Measurements from ENCODE around the gene CALN1.

Gene CALN1

GRCh38 chr7:72109566-72109965 lies 302.6 kb downstream of the CALN1 start:
- no peak overlapping the region for H3K4me3 ChIP-seq (ENCODE audit: insufficient read length, low read depth)
- TF ChIP-seq YY1 (IDR thresholded peaks at IDR 0.05; ENCODE audit: insufficient read depth, insufficient read length), result no peak
- no peak for TF ChIP-seq ZNF274 (IDR thresholded peaks at IDR 0.05; ENCODE audit: low read depth, low read length)

GRCh38 chr7:72106405-72106804 lies 305.7 kb downstream of the CALN1 start:
- H3K9ac ChIP-seq (ENCODE audit: insufficient read length, low read depth), result no peak overlapping the region
- H3K27me3 ChIP-seq (ENCODE audit: insufficient read depth, insufficient read length), result no peaks in the 10 kb centered on the region
- no peaks in the 10 kb centered on the region for H3K36me3 ChIP-seq (ENCODE audit: insufficient read depth, insufficient read length, low read length)
- no peak for DNase-seq (ENCODE audit: low read depth, low spot score)
- TF ChIP-seq YY1 (IDR thresholded peaks at IDR 0.05; ENCODE audit: insufficient read depth, insufficient read length) (no peak), ZNF274 (IDR thresholded peaks at IDR 0.05; ENCODE audit: low read depth, low read length) (no peak), SUZ12 (IDR thresholded peaks at IDR 0.05; ENCODE audit: extremely low read depth, insufficient read depth, insufficient read length) (no peak)
- no peak overlapping the region for H3K4me3 ChIP-seq (ENCODE audit: insufficient read length, low read depth)
- 0 out of 2 replicates have a peak, but pooled peaks cover 9% of the 10 kb centered on the region for H3K9me3 ChIP-seq (ENCODE audit: insufficient read depth, low read length)
- no peaks in the 10 kb centered on the region for H3K4me1 ChIP-seq (ENCODE audit: insufficient read depth, insufficient read length)

More at GRCh38 chr7:72109566-72109965, 302.6 kb downstream of the CALN1 start:
- no peaks in the 10 kb centered on the region for H3K36me3 ChIP-seq (ENCODE audit: insufficient read depth, insufficient read length, low read length)
- no peaks in the 10 kb centered on the region for H3K27me3 ChIP-seq (ENCODE audit: insufficient read depth, insufficient read length)
- no peak overlapping the region for H3K9ac ChIP-seq (ENCODE audit: insufficient read length, low read depth)
- 0 out of 2 replicates have a peak, but pooled peaks cover 9% of the 10 kb centered on the region for H3K9me3 ChIP-seq (ENCODE audit: insufficient read depth, low read length)
- H3K4me1 ChIP-seq (ENCODE audit: insufficient read depth, insufficient read length), result no peaks in the 10 kb centered on the region
- no peak for DNase-seq (ENCODE audit: low read depth, low spot score)

- no peak for TF ChIP-seq YY1 (IDR thresholded peaks at IDR 0.05; ENCODE audit: insufficient read depth, insufficient read length)
- no peak for TF ChIP-seq SUZ12 (IDR thresholded peaks at IDR 0.05; ENCODE audit: extremely low read depth, insufficient read depth, insufficient read length)
- no peak for TF ChIP-seq ZNF274 (IDR thresholded peaks at IDR 0.05; ENCODE audit: low read depth, low read length)
- no peak for DNase-seq (ENCODE audit: low read depth, low spot score)
- no peaks in the 10 kb centered on the region for H3K36me3 ChIP-seq (ENCODE audit: insufficient read depth, insufficient read length, low read length)
- H3K4me1 ChIP-seq (ENCODE audit: insufficient read depth, insufficient read length), result no peaks in the 10 kb centered on the region
- H3K27me3 ChIP-seq (ENCODE audit: insufficient read depth, insufficient read length), result no peaks in the 10 kb centered on the region
- H3K4me3 ChIP-seq (ENCODE audit: insufficient read length, low read depth), result no peak overlapping the region
- H3K9ac ChIP-seq (ENCODE audit: insufficient read length, low read depth), result no peak overlapping the region
- H3K9me3 ChIP-seq (ENCODE audit: insufficient read depth, low read length), result no peaks in the 10 kb centered on the region
These were observed 310.7 kb downstream of the CALN1 start for GRCh38 chr7:72101444-72101843.

GRCh38 chr7:72099784-72100183 lies 312.4 kb downstream of the CALN1 start:
- TF ChIP-seq SUZ12 (IDR thresholded peaks at IDR 0.05; ENCODE audit: extremely low read depth, insufficient read depth, insufficient read length), result no peak
- TF ChIP-seq YY1 (IDR thresholded peaks at IDR 0.05; ENCODE audit: insufficient read depth, insufficient read length), result no peak
- TF ChIP-seq ZNF274 (IDR thresholded peaks at IDR 0.05; ENCODE audit: low read depth, low read length), result no peak
- Histone ChIP-seq H3K9ac (ENCODE audit: insufficient read length, low read depth) (no peak overlapping the region), H3K36me3 (ENCODE audit: insufficient read depth, insufficient read length, low read length) (no peaks in the 10 kb centered on the region), H3K4me3 (ENCODE audit: insufficient read length, low read depth) (no peak overlapping the region), H3K9me3 (ENCODE audit: insufficient read depth, low read length) (no peaks in the 10 kb centered on the region), H3K27me3 (ENCODE audit: insufficient read depth, insufficient read length) (no peaks in the 10 kb centered on the region), H3K4me1 (ENCODE audit: insufficient read depth, insufficient read length) (no peaks in the 10 kb centered on the region)
- no peak for DNase-seq (ENCODE audit: low read depth, low spot score)

- TF ChIP-seq YY1 (IDR thresholded peaks at IDR 0.05; ENCODE audit: insufficient read depth, insufficient read length), result no peak
- TF ChIP-seq ZNF274 (IDR thresholded peaks at IDR 0.05; ENCODE audit: low read depth, low read length), result no peak
- no peak for TF ChIP-seq SUZ12 (IDR thresholded peaks at IDR 0.05; ENCODE audit: extremely low read depth, insufficient read depth, insufficient read length)
- Histone ChIP-seq H3K4me1 (ENCODE audit: insufficient read depth, insufficient read length) (no peaks in the 10 kb centered on the region), H3K9me3 (ENCODE audit: insufficient read depth, low read length) (no peaks in the 10 kb centered on the region), H3K27me3 (ENCODE audit: insufficient read depth, insufficient read length) (no peaks in the 10 kb centered on the region), H3K36me3 (ENCODE audit: insufficient read depth, insufficient read length, low read length) (no peaks in the 10 kb centered on the region), H3K9ac (ENCODE audit: insufficient read length, low read depth) (no peak overlapping the region), H3K4me3 (ENCODE audit: insufficient read length, low read depth) (no peak overlapping the region)
- DNase-seq (ENCODE audit: low read depth, low spot score), result no peak
These were observed 313.1 kb downstream of the CALN1 start for GRCh38 chr7:72098807-72099580.

- Histone ChIP-seq H3K36me3 (ENCODE audit: insufficient read depth, insufficient read length, low read length) (no peaks in the 10 kb centered on the region), H3K4me1 (ENCODE audit: insufficient read depth, insufficient read length) (no peaks in the 10 kb centered on the region), H3K9me3 (ENCODE audit: insufficient read depth, low read length) (peaks cover 6% of the 10 kb centered on the region; the same call in 1 of the 2 replicates), H3K27me3 (ENCODE audit: insufficient read depth, insufficient read length) (no peaks in the 10 kb centered on the region), H3K9ac (ENCODE audit: insufficient read length, low read depth) (no peak overlapping the region), H3K4me3 (ENCODE audit: insufficient read length, low read depth) (no peak overlapping the region)
- DNase-seq (ENCODE audit: low read depth, low spot score), result no peak
- TF ChIP-seq SUZ12 (IDR thresholded peaks at IDR 0.05; ENCODE audit: extremely low read depth, insufficient read depth, insufficient read length) (no peak), ZNF274 (IDR thresholded peaks at IDR 0.05; ENCODE audit: low read depth, low read length) (no peak), YY1 (IDR thresholded peaks at IDR 0.05; ENCODE audit: insufficient read depth, insufficient read length) (no peak)
These were observed 314.9 kb downstream of the CALN1 start for GRCh38 chr7:72097226-72097625.

GRCh38 chr7:72092769-72093168 lies 319.4 kb downstream of the CALN1 start:
- peaks cover 6% of the 10 kb centered on the region; the same call in 1 of the 2 replicates for H3K9me3 ChIP-seq (ENCODE audit: insufficient read depth, low read length)
- no peaks in the 10 kb centered on the region for H3K27me3 ChIP-seq (ENCODE audit: insufficient read depth, insufficient read length)
- no peak overlapping the region for H3K9ac ChIP-seq (ENCODE audit: insufficient read length, low read depth)
- DNase-seq (ENCODE audit: low read depth, low spot score), result no peak
- no peak overlapping the region for H3K4me3 ChIP-seq (ENCODE audit: insufficient read length, low read depth)
- H3K36me3 ChIP-seq (ENCODE audit: insufficient read depth, insufficient read length, low read length), result no peaks in the 10 kb centered on the region
- no peaks in the 10 kb centered on the region for H3K4me1 ChIP-seq (ENCODE audit: insufficient read depth, insufficient read length)
- TF ChIP-seq SUZ12 (IDR thresholded peaks at IDR 0.05; ENCODE audit: extremely low read depth, insufficient read depth, insufficient read length) (no peak), YY1 (IDR thresholded peaks at IDR 0.05; ENCODE audit: insufficient read depth, insufficient read length) (no peak)
